Smooth muscle cell (in vitro differentiated cells): ENCODE results near the gene CNTNAP2. TPM values are rescaled to one million over a fixed set of nuclear protein-coding genes. Genes with fewer than 3 reads are reported as not detected.

ENCODE experiments used
- DNase-seq: peaks from one replicate; lab custom pipeline; 2025; ENCODE audit not compliant: unreplicated experiment; lab: John Stamatoyannopoulos, UW
- H2AFZ ChIP-seq: fragments of 200-600 bp; sonication (generic); 2 replicates; pipeline ENCODE4 v1.6.0; 2016; ENCODE audit warnings: antibody characterized with exemption, low read depth, mild to moderate bottlenecking
- H3F3A ChIP-seq: fragments of 200-600 bp; sonication (generic); 2 replicates; pipeline ENCODE4 v1.6.0; 2017; ENCODE audit warnings: antibody characterized with exemption, low read depth
- H3K27ac ChIP-seq: fragments of 200-600 bp; sonication (generic); 2 replicates; pipeline ENCODE4 v1.5.1; 2016; ENCODE audit warnings: low read depth, mild to moderate bottlenecking
- H3K27me3 ChIP-seq: fragments of 200-600 bp; sonication (generic); 2 replicates; pipeline ENCODE4 v1.6.1; 2016; ENCODE audit warnings: low read depth, mild to moderate bottlenecking
- H3K36me3 ChIP-seq: fragments of 200-600 bp; sonication (generic); 2 replicates; pipeline ENCODE4 v1.5.1; 2016; ENCODE audit warnings: low read depth
- H3K4me1 ChIP-seq: fragments of 200-600 bp; sonication (generic); 2 replicates; pipeline ENCODE4 v1.5.1; 2016; ENCODE audit warnings: low read depth
- H3K4me2 ChIP-seq: fragments of 200-600 bp; sonication (generic); 2 replicates; pipeline ENCODE4 v1.6.0; 2016; ENCODE audit warnings: mild to moderate bottlenecking
- H3K4me3 ChIP-seq: fragments of 200-600 bp; sonication (generic); 2 replicates; pipeline ENCODE4 v1.5.1; 2016; ENCODE audit warnings: mild to moderate bottlenecking
- H3K79me2 ChIP-seq: fragments of 200-600 bp; sonication (generic); 2 replicates; pipeline ENCODE4 v1.6.0; 2016; ENCODE audit warnings: low read depth, mild to moderate bottlenecking
- H3K9ac ChIP-seq: fragments of 200-600 bp; sonication (generic); 2 replicates; pipeline ENCODE4 v1.6.0; 2016; ENCODE audit warnings: low read depth
- H3K9me3 ChIP-seq: fragments of 200-600 bp; sonication (generic); replicated peaks from 2 replicates; pipeline ENCODE4 v1.5.1; 2016; ENCODE audit warnings: low read depth
- H4K20me1 ChIP-seq: fragments of 200-600 bp; sonication (generic); 2 replicates; pipeline ENCODE4 v1.6.0; 2016; ENCODE audit warnings: low read depth
- CTCF ChIP-seq: fragments of 200-600 bp; sonication (generic); IDR thresholded peaks from 2 replicates; pipeline ENCODE4 v1.5.1; 2017; ENCODE audit warnings: borderline replicate concordance, mild to moderate bottlenecking, antibody characterized with exemption; ENCODE audit not compliant: insufficient read depth, poor library complexity, severe bottlenecking
- WGBS: methylation state at CpG from one replicate; pipeline ENCODE4 v1.1.7; 2016; ENCODE audit warnings: low lambda C conversion rate; 5-methylcytosine and 5-hydroxymethylcytosine counted together
- polyA plus RNA-seq: library from polyadenylated mRNA; unstranded; fragments of >200 nt; fragmentation: Nextera tagmentation; extraction: Ambion mirVana; gene quantifications from 2 replicates; pipeline ENCODE4 v1.2.1, GENCODE V29; 2016
- total RNA-seq: library from RNA; depleted of rRNA; stranded (reverse); fragments of >200 nt; gene quantifications from 2 replicates; pipeline ENCODE4 v1.2.3, GENCODE V29; 2014

Gene CNTNAP2
- total and polyA plus RNA-seq, 2 experiments from 2014 or later, result 1.7 to 9.0 TPM

DNA sequence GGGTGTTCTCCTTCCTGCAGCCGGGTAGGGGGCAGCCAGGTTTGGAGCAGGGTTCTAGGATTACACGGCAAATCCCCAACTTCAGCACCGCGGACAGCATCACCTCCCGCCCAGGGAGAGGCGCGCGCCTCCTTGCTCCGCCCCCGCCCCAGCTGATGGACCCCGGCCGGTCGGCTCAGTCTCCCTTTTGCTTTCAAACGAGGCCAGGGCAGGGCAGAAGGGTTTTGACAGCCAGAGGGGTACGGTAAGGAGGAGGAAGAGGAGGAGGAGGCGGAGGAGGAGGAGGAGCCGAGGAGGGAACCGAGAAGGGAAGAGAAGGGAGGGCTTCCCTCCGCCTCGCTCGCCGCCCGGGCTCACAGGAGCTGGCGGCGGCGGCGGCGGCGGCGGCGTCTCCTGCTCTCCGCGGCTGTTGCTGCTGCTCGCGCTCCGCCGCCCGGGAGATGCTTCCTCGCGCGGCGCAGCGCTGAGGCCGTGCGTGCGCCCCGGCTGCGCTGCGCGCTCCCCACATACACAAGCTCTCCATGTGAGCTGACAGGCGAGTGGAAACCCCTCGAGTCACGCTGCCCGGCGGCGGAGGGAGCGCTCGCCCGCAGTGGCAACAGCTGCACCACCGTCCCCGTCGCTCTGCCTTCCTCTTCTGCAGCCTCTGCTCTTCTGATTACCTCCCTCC is 615 bp upstream of the CNTNAP2 start:
- Histone ChIP-seq H3K27me3 (peaks cover 42% of the 10 kb centered on the region), H3K79me2 (no peaks in the 10 kb centered on the region), H3F3A (peaks cover 4% of the 10 kb centered on the region), H3K4me3 (peak overlapping the region; percentile 54), H3K4me2 (peak overlapping the region; percentile 96), H3K36me3 (no peaks in the 10 kb centered on the region), H2AFZ (peak overlapping the region; percentile 79), H3K9ac (no peak overlapping the region), H3K4me1 (peaks cover 7% of the 10 kb centered on the region), H4K20me1 (no peaks in the 10 kb centered on the region), H3K27ac (no peak overlapping the region), H3K9me3 (no peaks in the 10 kb centered on the region)
- no peak for TF ChIP-seq CTCF
- peak; percentile 36 for DNase-seq
- WGBS, result 0% methylated on average over 34 of the region's 62 CpGs

GRCh38 chr7:146117576-146117975 is 975 bp downstream of the CNTNAP2 start:
- Histone ChIP-seq H2AFZ (no peak overlapping the region), H3K9me3 (no peaks in the 10 kb centered on the region), H3K9ac (no peak overlapping the region), H4K20me1 (no peaks in the 10 kb centered on the region), H3K4me3 (peak overlapping the region; percentile 54), H3K27ac (no peak overlapping the region), H3K4me2 (peak overlapping the region; percentile 96), H3K27me3 (peaks cover 42% of the 10 kb centered on the region), H3K79me2 (no peaks in the 10 kb centered on the region), H3K4me1 (peaks cover 7% of the 10 kb centered on the region), H3F3A (peaks cover 4% of the 10 kb centered on the region), H3K36me3 (no peaks in the 10 kb centered on the region)
- no peak for DNase-seq
- no peak for TF ChIP-seq CTCF
- 75% methylated on average over 5 of the region's 5 CpGs for WGBS

- peaks cover 42% of the 10 kb centered on the region for H3K27me3 ChIP-seq
- DNase-seq, result no peak
- H3F3A ChIP-seq, result peaks cover 4% of the 10 kb centered on the region
- H3K9ac ChIP-seq, result no peak overlapping the region
- 94% methylated on average over 1 of the region's 1 CpG for WGBS
- no peak overlapping the region for H2AFZ ChIP-seq
- no peak overlapping the region for H3K27ac ChIP-seq
- H4K20me1 ChIP-seq, result no peaks in the 10 kb centered on the region
- no peak overlapping the region for H3K4me3 ChIP-seq
- no peaks in the 10 kb centered on the region for H3K36me3 ChIP-seq
- H3K4me2 ChIP-seq, result no peak overlapping the region
- no peaks in the 10 kb centered on the region for H3K9me3 ChIP-seq
- no peak for TF ChIP-seq CTCF
- peaks cover 7% of the 10 kb centered on the region for H3K4me1 ChIP-seq
- no peaks in the 10 kb centered on the region for H3K79me2 ChIP-seq
Measured at GRCh38 chr7:146119002-146119401, 2.4 kb downstream of the CNTNAP2 start.

GRCh38 chr7:146123715-146124114 is 7.1 kb downstream of the CNTNAP2 start:
- WGBS, result 87% methylated on average over 5 of the region's 5 CpGs

More at GRCh38 chr7:146123715-146124114, 7.1 kb downstream of the CNTNAP2 start:
- Histone ChIP-seq H4K20me1 (no peaks in the 10 kb centered on the region), H2AFZ (no peak overlapping the region), H3K79me2 (no peaks in the 10 kb centered on the region), H3K4me2 (no peak overlapping the region), H3K27me3 (peaks cover 13% of the 10 kb centered on the region), H3K36me3 (no peaks in the 10 kb centered on the region), H3K9me3 (no peaks in the 10 kb centered on the region), H3K4me1 (no peaks in the 10 kb centered on the region), H3K4me3 (no peak overlapping the region), H3K9ac (no peak overlapping the region), H3F3A (no peaks in the 10 kb centered on the region), H3K27ac (no peak overlapping the region)
- DNase-seq, result no peak
- no peak for TF ChIP-seq CTCF
